ENCODE data around the gene CD9.

GRCh38 chr12:6276956-6277620 is 76.9 kb downstream of the CD9 start:
- TF ChIP-seq CTCF (IDR thresholded peaks at IDR 0.05) (no peak), POLR2AphosphoS5 (IDR thresholded peaks at IDR 0.05) (no peak)

All from breast epithelium (tissue), 3 donors.